Ovary (tissue), 3 donors: ENCODE measurements around the gene GCN1.

Experiments used
- EP300 ChIP-seq: sonication (generic); formaldehyde crosslinking; IDR thresholded peaks from one replicate; pipeline ENCODE4 v1.6.1; 2017; ENCODE audit warnings: antibody characterized with exemption
- POLR2A ChIP-seq: fragments of 450-650 bp; IDR thresholded peaks from one replicate; pipeline ENCODE4 v1.6.1; 2017; ENCODE audit warnings: antibody characterized with exemption, mild to moderate bottlenecking, moderate library complexity
- TF ChIP-seq, protein P1 (sequence below), 3 donors: fragments of 450-650 bp in 2 of 3; fragments of 200-600 bp in 1 of 3; IDR thresholded peaks; one replicate each; pipeline versions ENCODE4 v1.5.1 to v1.8.0; 2016 to 2022; ENCODE audit warnings: antibody characterized with exemption in 3 of 3, mild to moderate bottlenecking in 1 of 3
- donor health status: DM: no; HTN: no; CAD: no.

DNA sequence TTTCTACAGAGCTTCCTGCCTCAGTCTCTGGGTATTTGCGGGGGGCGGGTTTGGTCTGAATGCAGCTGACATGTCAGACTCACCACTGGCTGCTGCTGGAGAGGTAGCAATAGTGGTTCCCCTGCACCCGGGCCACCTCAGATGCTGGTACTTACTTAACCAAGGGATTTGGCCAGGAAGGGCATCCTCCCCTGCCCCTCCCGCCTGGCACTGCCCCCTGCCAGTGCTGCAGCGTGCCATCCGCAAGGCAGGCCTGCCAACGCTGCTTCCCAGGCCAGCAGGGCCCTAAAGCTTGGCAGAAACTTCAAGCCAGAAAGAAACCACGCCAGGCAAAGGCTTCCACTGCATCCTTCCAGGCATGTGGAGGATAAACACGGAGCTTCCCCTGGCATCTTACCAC, 100.0 kb downstream of the GCN1 start:
- TF ChIP-seq POLR2A, result no peak
- TF ChIP-seq, protein P1, sequence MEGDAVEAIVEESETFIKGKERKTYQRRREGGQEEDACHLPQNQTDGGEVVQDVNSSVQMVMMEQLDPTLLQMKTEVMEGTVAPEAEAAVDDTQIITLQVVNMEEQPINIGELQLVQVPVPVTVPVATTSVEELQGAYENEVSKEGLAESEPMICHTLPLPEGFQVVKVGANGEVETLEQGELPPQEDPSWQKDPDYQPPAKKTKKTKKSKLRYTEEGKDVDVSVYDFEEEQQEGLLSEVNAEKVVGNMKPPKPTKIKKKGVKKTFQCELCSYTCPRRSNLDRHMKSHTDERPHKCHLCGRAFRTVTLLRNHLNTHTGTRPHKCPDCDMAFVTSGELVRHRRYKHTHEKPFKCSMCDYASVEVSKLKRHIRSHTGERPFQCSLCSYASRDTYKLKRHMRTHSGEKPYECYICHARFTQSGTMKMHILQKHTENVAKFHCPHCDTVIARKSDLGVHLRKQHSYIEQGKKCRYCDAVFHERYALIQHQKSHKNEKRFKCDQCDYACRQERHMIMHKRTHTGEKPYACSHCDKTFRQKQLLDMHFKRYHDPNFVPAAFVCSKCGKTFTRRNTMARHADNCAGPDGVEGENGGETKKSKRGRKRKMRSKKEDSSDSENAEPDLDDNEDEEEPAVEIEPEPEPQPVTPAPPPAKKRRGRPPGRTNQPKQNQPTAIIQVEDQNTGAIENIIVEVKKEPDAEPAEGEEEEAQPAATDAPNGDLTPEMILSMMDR (IDR thresholded peaks at IDR 0.05), result no peak
- TF ChIP-seq EP300, result no peak
